ENCODE results near the gene AOPEP. TPM values are rescaled to one million over a fixed set of nuclear protein-coding genes. Genes with fewer than 3 reads are reported as not detected.

The AOPEP gene
- total RNA-seq, 1 experiment from 2014 or later = 15.0 TPM

DNA sequence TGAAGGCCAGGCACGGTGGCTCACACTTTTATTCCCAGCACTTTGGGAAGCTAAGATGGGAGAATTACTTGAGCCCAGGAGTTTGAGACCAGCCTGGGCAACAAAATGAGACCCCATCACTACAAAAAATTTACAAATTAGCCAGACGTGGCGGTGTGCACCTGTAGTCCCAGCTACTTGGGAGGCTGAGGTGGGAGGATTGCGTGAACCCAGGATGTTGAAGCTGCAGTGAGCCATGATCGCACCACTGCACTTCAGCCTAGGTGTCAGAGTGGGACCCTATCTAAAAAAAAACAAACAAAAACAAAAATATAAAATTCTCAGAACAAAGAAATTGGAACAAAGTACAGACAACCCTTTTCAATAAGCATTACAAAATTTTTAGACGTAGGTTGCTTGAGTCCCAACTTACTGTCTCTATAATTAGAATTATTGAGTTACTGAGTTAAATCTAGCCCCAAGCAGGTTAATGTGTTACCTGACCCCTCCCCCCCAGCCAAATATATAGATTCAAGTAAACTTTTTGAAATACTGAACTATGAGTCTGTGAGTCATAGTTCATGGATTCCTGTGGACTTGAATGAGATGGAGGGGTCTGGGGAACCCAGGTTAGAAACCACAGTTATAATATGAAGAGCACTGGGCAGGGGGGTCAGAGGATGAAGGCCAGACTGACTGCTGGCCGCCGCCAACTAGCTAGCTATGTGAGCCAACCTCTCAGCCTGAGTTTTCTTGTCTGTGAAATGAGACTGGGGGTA lies 173.1 kb downstream of the AOPEP start:
- Histone ChIP-seq H2AFZ (ENCODE audit: low read length) (no peak overlapping the region), H3K23ac (ENCODE audit: insufficient read length, low read depth, low read length) (no peak overlapping the region), H3K9me3 (ENCODE audit: control insufficient read depth, low read depth, low read length) (no peaks in the 10 kb centered on the region), H2BK12ac (ENCODE audit: insufficient read length, low read depth, low read length) (no peak overlapping the region), H4K5ac (ENCODE audit: insufficient read length, low read depth, low read length) (no peak overlapping the region), H3K56ac (ENCODE audit: insufficient read length, low read depth, low read length) (no peak overlapping the region), H2BK20ac (ENCODE audit: low read depth, low read length, poor library complexity, severe bottlenecking) (no peak overlapping the region), H4K8ac (replicated peaks; ENCODE audit: insufficient read length, low read depth, low read length) (no peak overlapping the region), H3K4ac (ENCODE audit: low read depth, low read length) (no peak overlapping the region), H2BK5ac (ENCODE audit: insufficient read length, low read length) (no peak overlapping the region), H3K79me1 (ENCODE audit: insufficient read depth, low read depth, low read length, poor library complexity, severe bottlenecking) (no peaks in the 10 kb centered on the region), H3K27ac (ENCODE audit: insufficient read length, low read depth, low read length) (no peak overlapping the region), H4K20me1 (ENCODE audit: control insufficient read depth, insufficient read depth, insufficient read length) (no peaks in the 10 kb centered on the region), H4K91ac (ENCODE audit: insufficient read length, low read depth, low read length) (no peak overlapping the region), H3K14ac (ENCODE audit: insufficient read depth, low read length) (no peak overlapping the region), H2BK15ac (ENCODE audit: low read depth, low read length) (no peak overlapping the region), H3K79me2 (ENCODE audit: insufficient read depth, low read length) (no peaks in the 10 kb centered on the region), H3K9ac (ENCODE audit: extremely low read depth, insufficient read length, low read length) (no peak overlapping the region), H3K23me2 (ENCODE audit: insufficient read length, low read depth, low read length, poor library complexity, severe bottlenecking) (no peaks in the 10 kb centered on the region), H3K27me3 (ENCODE audit: insufficient read depth, low read length) (no peaks in the 10 kb centered on the region), H2BK120ac (ENCODE audit: low read depth, low read length, poor library complexity, severe bottlenecking) (no peak overlapping the region), H3K4me1 (ENCODE audit: insufficient read depth, low read length) (0 out of 2 replicates have a peak, but pooled peaks cover 5% of the 10 kb centered on the region), H3K18ac (ENCODE audit: insufficient read length, low read depth, low read length) (no peak overlapping the region), H3K4me2 (ENCODE audit: insufficient read depth, insufficient read length, low read length) (no peak overlapping the region), H3T11ph (ENCODE audit: low read length) (no peak overlapping the region), H2AK5ac (ENCODE audit: insufficient read length, low read length) (no peak overlapping the region)
- Mint-ChIP-seq H3K4me1 (peaks cover 16 to 26% of the 10 kb centered on the region in 2 experiments), H3K27me3 (ENCODE audit: low read depth) (no peaks in the 10 kb centered on the region), H3K36me3 (ENCODE audit: insufficient read depth in 1 of 3, low read depth in 3 of 3) (no peaks in the 10 kb centered on the region), H3K27ac (peak overlapping the region in 2 of 3 experiments; percentile 40 to 52; a peak in 1 of 7 replicates), H3K9me3 (no peaks in the 10 kb centered on the region), H3K4me3 (no peak overlapping the region)
- no peak for DNase-seq
- WGBS (ENCODE audit: extremely low coverage, insufficient read length, low lambda C conversion rate) = no CpG with 5 or more reads among the region's 8 CpGs
- no peak for TF ChIP-seq CTCF (conservative IDR thresholded peaks at IDR 0.05)
